Stimulated activated CD4-positive, alpha-beta T cell treated with anti-CD3 and anti-CD28 coated beads, Interleukin-4, amount 100 ng/mL, for 4 hours (primary cell): ENCODE data around the gene HJV.

Experiments used
- DNase-seq, 2 experiments: peaks; one replicate each; pipeline ENCODE4 v3.0.0-alpha.2; 2020

HJV gene

GRCh38 chr1:145992958-145993617, 28.4 kb downstream of the HJV start:
- no peak for DNase-seq

- DNase-seq = no peak
Measured at GRCh38 chr1:145992502-145992936, 29.0 kb downstream of the HJV start.

GRCh38 chr1:145991735-145992412, 29.7 kb downstream of the HJV start:
- DNase-seq = no peak

GRCh38 chr1:145990249-145990855, 31.2 kb downstream of the HJV start:
- no peak for DNase-seq

- no peak for DNase-seq
Measured at GRCh38 chr1:145988773-145989172, 32.8 kb downstream of the HJV start.

GRCh38 chr1:145987926-145988325, 33.6 kb downstream of the HJV start:
- DNase-seq = no peak

- DNase-seq = no peak
Measured at GRCh38 chr1:145986551-145986950, 35.0 kb downstream of the HJV start.

- DNase-seq = no peak
Measured at GRCh38 chr1:145985502-145986439, 35.8 kb downstream of the HJV start.

- DNase-seq = no peak
Measured at GRCh38 chr1:145985129-145985501, 36.4 kb downstream of the HJV start.

- DNase-seq = no peak
Measured at GRCh38 chr1:145983960-145984830, 37.3 kb downstream of the HJV start.

GRCh38 chr1:145983206-145983675, 38.3 kb downstream of the HJV start:
- DNase-seq = no peak

- no peak for DNase-seq
Measured at GRCh38 chr1:145982010-145982723, 39.4 kb downstream of the HJV start.

GRCh38 chr1:145980457-145980994, 41.0 kb downstream of the HJV start:
- no peak for DNase-seq

GRCh38 chr1:145979746-145980456, 41.6 kb downstream of the HJV start:
- no peak for DNase-seq

GRCh38 chr1:145978854-145979745, 42.4 kb downstream of the HJV start:
- DNase-seq = peak; percentile 57 to 82

GRCh38 chr1:145978471-145978853, 43.1 kb downstream of the HJV start:
- no peak for DNase-seq

GRCh38 chr1:145977486-145978470, 43.8 kb downstream of the HJV start:
- peak; percentile 56 to 71 for DNase-seq

- DNase-seq = no peak
Measured at GRCh38 chr1:145977016-145977415, 44.5 kb downstream of the HJV start.
